GM12873 (cell line): ENCODE data around the gene SLAMF1.

Source experiments
- CTCF ChIP-seq: IDR thresholded peaks from 2 replicates; pipeline ENCODE4 v1.5.1; 2012; ENCODE audit warnings: low read depth, mild to moderate bottlenecking, moderate library complexity, low read length, control low read depth; ENCODE audit not compliant: insufficient read depth; ENCODE audit errors: missing control alignments

SLAMF1 gene

GRCh38 chr1:160578525-160579191 lies 68.2 kb downstream of the SLAMF1 start:
- no peak for TF ChIP-seq CTCF

- no peak for TF ChIP-seq CTCF
These were observed 68.7 kb downstream of the SLAMF1 start for GRCh38 chr1:160578175-160578524.

GRCh38 chr1:160577671-160578070 lies 69.2 kb downstream of the SLAMF1 start:
- TF ChIP-seq CTCF, result no peak

- no peak for TF ChIP-seq CTCF
These were observed 70.0 kb downstream of the SLAMF1 start for GRCh38 chr1:160576884-160577283.

- TF ChIP-seq CTCF, result no peak
These were observed 70.5 kb downstream of the SLAMF1 start for GRCh38 chr1:160576390-160576789.

GRCh38 chr1:160575112-160575664 lies 71.7 kb downstream of the SLAMF1 start:
- no peak for TF ChIP-seq CTCF

GRCh38 chr1:160570840-160571239 lies 76.0 kb downstream of the SLAMF1 start:
- TF ChIP-seq CTCF, result no peak
